Esophagus squamous epithelium (tissue), 4 donors: ENCODE measurements around the gene CENPQ.

Experiments used
- CTCF ChIP-seq, 6 experiments: fragments of 450-650 bp in 4 of 6; fragments of 200-600 bp in 2 of 6; sonication (generic) in 2 of 6; IDR thresholded peaks; one replicate each; pipeline ENCODE4 v1.5.1; 2016 to 2019; ENCODE audit warnings: antibody characterized with exemption in 6 of 6, mild to moderate bottlenecking in 4 of 6, moderate library complexity in 4 of 6
- POLR2A ChIP-seq, 4 donors: fragments of 450-650 bp; IDR thresholded peaks; one replicate each; pipeline ENCODE4 v1.6.1; 2017; ENCODE audit warnings: antibody characterized with exemption in 4 of 4, mild to moderate bottlenecking in 4 of 4, moderate library complexity in 3 of 4

- no peak for TF ChIP-seq CTCF (IDR thresholded peaks at IDR 0.05)
- no peak for TF ChIP-seq POLR2A (IDR thresholded peaks at IDR 0.05)
Measured at GRCh38 chr6:49523901-49524300, 60.7 kb downstream of the CENPQ start.
